ELR (cell line): ENCODE results near the gene FAM107B.

Experiments used
- DNase-seq: peaks from one replicate; pipeline ENCODE4 v3.0.0-alpha.2; 2015; ENCODE audit warnings: low read depth

The FAM107B gene

GRCh38 chr10:14580671-14581332 lies 193.9 kb downstream of the FAM107B start:
- DNase-seq, result no peak

- DNase-seq, result no peak
Observed at GRCh38 chr10:14579405-14579804, 195.3 kb downstream of the FAM107B start.

GRCh38 chr10:14578060-14578952 lies 196.4 kb downstream of the FAM107B start:
- peak; percentile 22 for DNase-seq

GRCh38 chr10:14574885-14575284 lies 199.8 kb downstream of the FAM107B start:
- DNase-seq, result no peak

GRCh38 chr10:14574291-14574690 lies 200.4 kb downstream of the FAM107B start:
- no peak for DNase-seq

GRCh38 chr10:14573666-14574261 lies 200.9 kb downstream of the FAM107B start:
- peak; percentile 90 for DNase-seq

- no peak for DNase-seq
Observed at GRCh38 chr10:14572811-14573210, 201.9 kb downstream of the FAM107B start.

- peak; percentile 36 for DNase-seq
Observed at GRCh38 chr10:14571866-14572507, 202.7 kb downstream of the FAM107B start.

- no peak for DNase-seq
Observed at GRCh38 chr10:14570800-14571199, 203.9 kb downstream of the FAM107B start.

- DNase-seq, result no peak
Observed at GRCh38 chr10:14569274-14570060, 205.2 kb downstream of the FAM107B start.

- DNase-seq, result no peak
Observed at GRCh38 chr10:14567421-14567820, 207.3 kb downstream of the FAM107B start.

GRCh38 chr10:14566498-14566897 lies 208.2 kb downstream of the FAM107B start:
- DNase-seq, result no peak

GRCh38 chr10:14565199-14565598 lies 209.5 kb downstream of the FAM107B start:
- DNase-seq, result no peak

- DNase-seq, result peak; percentile 30
Observed at GRCh38 chr10:14564268-14564744, 210.4 kb downstream of the FAM107B start.

- DNase-seq, result no peak
Observed at GRCh38 chr10:14563359-14563940, 211.2 kb downstream of the FAM107B start.

GRCh38 chr10:14563076-14563336 lies 211.7 kb downstream of the FAM107B start:
- no peak for DNase-seq

- DNase-seq, result no peak
Observed at GRCh38 chr10:14562218-14563075, 212.2 kb downstream of the FAM107B start.

GRCh38 chr10:14560791-14561765 lies 213.6 kb downstream of the FAM107B start:
- DNase-seq, result no peak

- DNase-seq, result peak; percentile 95
Observed at GRCh38 chr10:14560274-14560673, 214.4 kb downstream of the FAM107B start.
